Smooth muscle cell (in vitro differentiated cells): Measurements from ENCODE around the gene CCDC185. TPM values are rescaled to one million over a fixed set of nuclear protein-coding genes. Genes with fewer than 3 reads are reported as not detected.

Source experiments
- DNase-seq: peaks from one replicate; lab custom pipeline; 2025; ENCODE audit not compliant: unreplicated experiment; lab: John Stamatoyannopoulos, UW
- H2AFZ ChIP-seq: fragments of 200-600 bp; sonication (generic); 2 replicates; pipeline ENCODE4 v1.6.0; 2016; ENCODE audit warnings: antibody characterized with exemption, low read depth, mild to moderate bottlenecking
- H3F3A ChIP-seq: fragments of 200-600 bp; sonication (generic); 2 replicates; pipeline ENCODE4 v1.6.0; 2017; ENCODE audit warnings: antibody characterized with exemption, low read depth
- H3K27ac ChIP-seq: fragments of 200-600 bp; sonication (generic); 2 replicates; pipeline ENCODE4 v1.5.1; 2016; ENCODE audit warnings: low read depth, mild to moderate bottlenecking
- H3K27me3 ChIP-seq: fragments of 200-600 bp; sonication (generic); 2 replicates; pipeline ENCODE4 v1.6.1; 2016; ENCODE audit warnings: low read depth, mild to moderate bottlenecking
- H3K36me3 ChIP-seq: fragments of 200-600 bp; sonication (generic); 2 replicates; pipeline ENCODE4 v1.5.1; 2016; ENCODE audit warnings: low read depth
- H3K4me1 ChIP-seq: fragments of 200-600 bp; sonication (generic); 2 replicates; pipeline ENCODE4 v1.5.1; 2016; ENCODE audit warnings: low read depth
- H3K4me2 ChIP-seq: fragments of 200-600 bp; sonication (generic); 2 replicates; pipeline ENCODE4 v1.6.0; 2016; ENCODE audit warnings: mild to moderate bottlenecking
- H3K4me3 ChIP-seq: fragments of 200-600 bp; sonication (generic); 2 replicates; pipeline ENCODE4 v1.5.1; 2016; ENCODE audit warnings: mild to moderate bottlenecking
- H3K79me2 ChIP-seq: fragments of 200-600 bp; sonication (generic); 2 replicates; pipeline ENCODE4 v1.6.0; 2016; ENCODE audit warnings: low read depth, mild to moderate bottlenecking
- H3K9ac ChIP-seq: fragments of 200-600 bp; sonication (generic); 2 replicates; pipeline ENCODE4 v1.6.0; 2016; ENCODE audit warnings: low read depth
- H3K9me3 ChIP-seq: fragments of 200-600 bp; sonication (generic); replicated peaks from 2 replicates; pipeline ENCODE4 v1.5.1; 2016; ENCODE audit warnings: low read depth
- H4K20me1 ChIP-seq: fragments of 200-600 bp; sonication (generic); 2 replicates; pipeline ENCODE4 v1.6.0; 2016; ENCODE audit warnings: low read depth
- WGBS: methylation state at CpG from one replicate; pipeline ENCODE4 v1.1.7; 2016; ENCODE audit warnings: low lambda C conversion rate; 5-methylcytosine and 5-hydroxymethylcytosine counted together
- polyA plus RNA-seq: library from polyadenylated mRNA; unstranded; fragments of >200 nt; fragmentation: Nextera tagmentation; extraction: Ambion mirVana; gene quantifications from 2 replicates; pipeline ENCODE4 v1.2.1, GENCODE V29; 2016
- total RNA-seq: library from RNA; depleted of rRNA; stranded (reverse); fragments of >200 nt; gene quantifications from 2 replicates; pipeline ENCODE4 v1.2.3, GENCODE V29; 2014
- TF ChIP-seq, protein P1 (sequence below): fragments of 200-600 bp; sonication (generic); IDR thresholded peaks from 2 replicates; pipeline ENCODE4 v1.5.1; 2017; ENCODE audit warnings: borderline replicate concordance, mild to moderate bottlenecking, antibody characterized with exemption; ENCODE audit not compliant: insufficient read depth, poor library complexity, severe bottlenecking

The CCDC185 gene
- total and polyA plus RNA-seq, 2 experiments from 2014 or later = not detected

DNA sequence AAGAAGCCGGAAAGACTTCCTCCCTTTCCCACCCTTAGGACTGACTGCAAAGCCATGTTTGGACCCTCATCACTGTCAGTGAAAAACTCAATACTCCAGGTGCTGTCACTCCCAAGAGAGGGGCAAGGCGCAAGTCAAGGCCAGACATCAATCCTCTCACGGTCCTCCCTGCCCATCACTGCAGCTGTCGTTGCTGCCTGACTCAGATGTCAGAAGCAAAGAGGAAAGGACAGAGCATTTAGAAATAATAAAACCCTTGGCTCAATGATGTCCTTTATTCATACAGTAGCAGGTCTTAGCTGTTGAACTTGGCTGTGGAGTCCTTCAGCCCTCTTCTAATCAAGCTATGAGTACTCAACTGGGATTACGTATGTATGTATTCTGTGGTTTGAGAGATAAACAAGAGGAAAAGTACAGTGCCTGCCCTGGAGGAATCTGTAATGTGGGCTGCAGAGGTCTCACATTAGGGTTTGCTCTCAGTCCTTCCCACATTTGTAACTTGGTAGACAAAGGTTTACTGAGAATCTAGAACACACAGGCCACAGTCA, 42.8 kb upstream of the CCDC185 start:
- Histone ChIP-seq H3F3A (no peaks in the 10 kb centered on the region), H3K27ac (no peak overlapping the region), H4K20me1 (no peaks in the 10 kb centered on the region), H3K27me3 (peaks cover 32% of the 10 kb centered on the region), H3K4me3 (no peak overlapping the region), H3K79me2 (no peaks in the 10 kb centered on the region), H3K4me2 (peak overlapping the region; percentile 60), H3K36me3 (no peaks in the 10 kb centered on the region), H3K4me1 (no peaks in the 10 kb centered on the region), H3K9ac (no peak overlapping the region), H2AFZ (no peak overlapping the region), H3K9me3 (no peaks in the 10 kb centered on the region)
- TF ChIP-seq, protein P1, sequence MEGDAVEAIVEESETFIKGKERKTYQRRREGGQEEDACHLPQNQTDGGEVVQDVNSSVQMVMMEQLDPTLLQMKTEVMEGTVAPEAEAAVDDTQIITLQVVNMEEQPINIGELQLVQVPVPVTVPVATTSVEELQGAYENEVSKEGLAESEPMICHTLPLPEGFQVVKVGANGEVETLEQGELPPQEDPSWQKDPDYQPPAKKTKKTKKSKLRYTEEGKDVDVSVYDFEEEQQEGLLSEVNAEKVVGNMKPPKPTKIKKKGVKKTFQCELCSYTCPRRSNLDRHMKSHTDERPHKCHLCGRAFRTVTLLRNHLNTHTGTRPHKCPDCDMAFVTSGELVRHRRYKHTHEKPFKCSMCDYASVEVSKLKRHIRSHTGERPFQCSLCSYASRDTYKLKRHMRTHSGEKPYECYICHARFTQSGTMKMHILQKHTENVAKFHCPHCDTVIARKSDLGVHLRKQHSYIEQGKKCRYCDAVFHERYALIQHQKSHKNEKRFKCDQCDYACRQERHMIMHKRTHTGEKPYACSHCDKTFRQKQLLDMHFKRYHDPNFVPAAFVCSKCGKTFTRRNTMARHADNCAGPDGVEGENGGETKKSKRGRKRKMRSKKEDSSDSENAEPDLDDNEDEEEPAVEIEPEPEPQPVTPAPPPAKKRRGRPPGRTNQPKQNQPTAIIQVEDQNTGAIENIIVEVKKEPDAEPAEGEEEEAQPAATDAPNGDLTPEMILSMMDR = no peak
- 49% methylated on average over 5 of the region's 5 CpGs for WGBS
- DNase-seq = no peak

DNA sequence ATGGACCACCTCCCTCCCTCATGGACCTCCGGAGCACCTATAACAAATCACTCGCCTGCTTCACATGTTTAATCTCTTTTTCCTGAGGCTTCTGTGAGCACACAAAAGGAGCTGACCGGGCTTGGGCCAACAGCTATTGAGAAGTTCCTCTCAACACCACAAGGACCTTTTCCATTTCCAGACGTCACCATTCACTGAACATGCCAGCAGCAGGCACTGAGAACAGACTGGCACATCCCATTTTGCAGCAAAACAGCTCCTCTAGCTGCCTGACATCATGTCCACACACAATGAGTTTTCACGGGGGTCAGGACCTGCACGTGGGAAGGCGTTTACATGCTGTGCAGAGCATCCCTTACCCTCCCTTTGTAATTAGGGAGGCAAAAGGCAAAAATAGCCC, 40.3 kb upstream of the CCDC185 start:
- no peaks in the 10 kb centered on the region for H3K79me2 ChIP-seq
- 78% methylated on average over 7 of the region's 7 CpGs for WGBS
- no peak overlapping the region for H3K4me2 ChIP-seq
- no peaks in the 10 kb centered on the region for H3K4me1 ChIP-seq
- H3K27ac ChIP-seq = no peak overlapping the region
- no peak overlapping the region for H2AFZ ChIP-seq
- no peaks in the 10 kb centered on the region for H3K9me3 ChIP-seq
- no peaks in the 10 kb centered on the region for H4K20me1 ChIP-seq
- DNase-seq = no peak
- no peak overlapping the region for H3K4me3 ChIP-seq
- no peaks in the 10 kb centered on the region for H3K36me3 ChIP-seq
- H3F3A ChIP-seq = no peaks in the 10 kb centered on the region
- TF ChIP-seq, protein P1 = no peak
- H3K9ac ChIP-seq = no peak overlapping the region
- peaks cover 32% of the 10 kb centered on the region for H3K27me3 ChIP-seq

DNA sequence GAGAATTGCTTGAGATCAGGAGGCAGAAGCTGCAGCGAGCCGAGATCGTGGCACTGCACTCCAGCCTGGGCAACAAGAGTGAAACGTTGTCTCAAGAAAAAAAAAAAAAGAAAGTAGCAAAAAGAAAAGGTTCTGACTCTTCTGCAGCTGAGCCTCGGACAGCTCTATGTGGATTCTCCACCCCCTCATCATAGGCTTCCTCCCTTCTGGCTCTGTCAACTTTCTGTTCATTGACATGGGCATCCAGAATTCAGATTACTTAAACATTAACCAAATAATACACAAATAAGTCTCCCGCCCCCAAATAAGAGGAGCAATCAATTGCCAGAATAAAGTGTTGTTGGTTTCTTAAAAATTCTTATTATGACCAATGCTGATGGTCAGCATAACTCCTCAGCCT, 39.3 kb upstream of the CCDC185 start:
- Histone ChIP-seq H3K4me1 (no peaks in the 10 kb centered on the region), H3K4me2 (no peak overlapping the region), H3K27ac (no peak overlapping the region), H3K36me3 (no peaks in the 10 kb centered on the region), H3K27me3 (peaks cover 32% of the 10 kb centered on the region), H3K9me3 (no peaks in the 10 kb centered on the region), H2AFZ (no peak overlapping the region), H3K79me2 (no peaks in the 10 kb centered on the region), H3K4me3 (no peak overlapping the region), H4K20me1 (no peaks in the 10 kb centered on the region), H3K9ac (no peak overlapping the region), H3F3A (no peaks in the 10 kb centered on the region)
- no peak for DNase-seq
- 81% methylated on average over 6 of the region's 6 CpGs for WGBS
- TF ChIP-seq, protein P1 = no peak

DNA sequence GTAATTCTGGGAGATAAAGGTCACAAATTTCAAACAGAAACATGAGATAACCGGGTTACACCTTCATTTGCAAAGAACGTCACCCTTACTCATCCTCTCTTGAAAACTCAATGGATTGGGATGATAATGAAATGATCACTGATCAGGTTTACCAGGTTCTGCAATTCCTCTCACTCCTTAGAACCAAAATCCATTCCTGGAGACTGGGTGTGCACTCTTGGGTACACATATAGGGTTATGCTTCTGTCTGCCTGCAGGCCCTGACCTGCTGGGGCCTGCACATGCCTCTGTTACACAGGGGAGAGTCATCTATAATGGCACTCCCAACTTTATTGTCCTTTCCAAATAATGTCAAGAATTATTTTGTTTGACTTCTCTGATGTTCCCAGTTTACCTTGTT, 37.5 kb upstream of the CCDC185 start:
- no peaks in the 10 kb centered on the region for H3K36me3 ChIP-seq
- H2AFZ ChIP-seq = no peak overlapping the region
- H3K27me3 ChIP-seq = peaks cover 41% of the 10 kb centered on the region
- H3K79me2 ChIP-seq = no peaks in the 10 kb centered on the region
- no peak overlapping the region for H3K9ac ChIP-seq
- H3K27ac ChIP-seq = no peak overlapping the region
- TF ChIP-seq, protein P1 = no peak
- H3K4me2 ChIP-seq = no peak overlapping the region
- H3F3A ChIP-seq = no peaks in the 10 kb centered on the region
- H4K20me1 ChIP-seq = no peaks in the 10 kb centered on the region
- H3K4me1 ChIP-seq = no peaks in the 10 kb centered on the region
- H3K9me3 ChIP-seq = no peaks in the 10 kb centered on the region
- no peak for DNase-seq
- 78% methylated on average over 2 of the region's 2 CpGs for WGBS
- no peak overlapping the region for H3K4me3 ChIP-seq
